ENCODE measurements around the gene NPAS1. TPM values are rescaled to one million over a fixed set of nuclear protein-coding genes. Genes with fewer than 3 reads are reported as not detected.

Gene NPAS1
- total RNA-seq, 1 experiment from 2014 or later: 4.6 TPM

- intact Hi-C loops (cut with micrococcal nuclease): no loop called here
- Histone ChIP-seq H3K4me1 (ENCODE audit: control insufficient read depth in 1 of 2, insufficient read depth in 2 of 2, low read length in 2 of 2) (peaks cover 7 to 11% of the 10 kb centered on the region in 2 experiments; a peak in 2 of 4 replicates), H3K79me2 (ENCODE audit: insufficient read depth, low read length) (peaks cover 8% of the 10 kb centered on the region; the same call in 1 of the 2 replicates), H3K4me2 (ENCODE audit: low read length) (no peak overlapping the region), H2AFZ (ENCODE audit: low read depth, low read length, poor library complexity, severe bottlenecking) (no peak overlapping the region), H3K9ac (ENCODE audit: low read length) (no peak overlapping the region), H4K20me1 (ENCODE audit: insufficient read depth) (no peaks in the 10 kb centered on the region), H3K36me3 (ENCODE audit: control insufficient read depth in 1 of 2, insufficient read depth in 2 of 2, low read length in 2 of 2) (peaks cover 0 to 9% of the 10 kb centered on the region in 2 experiments; a peak in 2 of 4 replicates), H3K27me3 (ENCODE audit: insufficient read depth, low read length) (no peaks in the 10 kb centered on the region), H3K27ac (ENCODE audit: low read depth, low read length) (no peak overlapping the region), H3K9me2 (ENCODE audit: insufficient read depth) (no peaks in the 10 kb centered on the region), H3K9me3 (ENCODE audit: control insufficient read depth in 1 of 2, insufficient read depth in 1 of 2, low read depth in 1 of 2, low read length in 2 of 2) (no peaks in the 10 kb centered on the region), H3K4me3 (replicated peaks in 1 of 2; ENCODE audit: low read depth in 1 of 2, low read length in 2 of 2) (no peak overlapping the region)
- ChIA-PET CTCF (no interaction called here), POLR2A (no interaction called here), RAD21 (ENCODE audit: low non-redundant PET in 1 of 2, low total read pairs in 2 of 2, uncharacterized antibody in 2 of 2, unreplicated experiment in 2 of 2) (interaction anchor here in 1 of 2 experiments (0.6 kb wide), 1 partner anchor 120 kb away, joined by 6 read pairs; no protein-coding TSS in a partner anchor)
- BruUV-seq (replicated peaks): no TSS peak
- DNase-seq (ENCODE audit: low read depth, low spot score): no peak
- ATAC-seq: no peak
- TF ChIP-seq SIN3A (IDR thresholded peaks at IDR 0.05; ENCODE audit: low read depth): no peak
- no peak for TF ChIP-seq CEBPB (IDR thresholded peaks at IDR 0.05; ENCODE audit: low read depth)
- no peak for TF ChIP-seq POLR2AphosphoS5 (IDR thresholded peaks at IDR 0.05; ENCODE audit: low read depth, low read length)
- TF ChIP-seq EZH2 (IDR thresholded peaks at IDR 0.05): no peak
- TF ChIP-seq ATF3 (IDR thresholded peaks at IDR 0.05): no peak
- no peak for TF ChIP-seq SP1 (IDR thresholded peaks at IDR 0.05; ENCODE audit: low read depth)
- no peak for TF ChIP-seq MAX (IDR thresholded peaks at IDR 0.05)
- no peak for TF ChIP-seq RAD21 (IDR thresholded peaks at IDR 0.05; ENCODE audit: low read depth)
- no peak for TF ChIP-seq ELF1 (IDR thresholded peaks at IDR 0.05; ENCODE audit: borderline replicate concordance, low read depth)
- no peak for TF ChIP-seq ZBTB33 (IDR thresholded peaks at IDR 0.05; ENCODE audit: extremely low read depth, insufficient replicate concordance, low read length)
- no peak for TF ChIP-seq YY1 (IDR thresholded peaks at IDR 0.05; ENCODE audit: extremely low read depth, insufficient replicate concordance, low read depth, low read length)
- TF ChIP-seq JUND (IDR thresholded peaks at IDR 0.05): no peak
- TF ChIP-seq POLR2A (IDR thresholded peaks at IDR 0.05; ENCODE audit: borderline replicate concordance, extremely low read depth, insufficient read depth, insufficient read length): no peak
- TF ChIP-seq FOSL1 (IDR thresholded peaks at IDR 0.05; ENCODE audit: low read depth): no peak
- no peak for TF ChIP-seq CTCF (IDR thresholded peaks at IDR 0.05 in 2 of 3, conservative IDR thresholded peaks at IDR 0.05 in 1 of 3; ENCODE audit: borderline replicate concordance in 1 of 3, insufficient read depth in 1 of 3, low read depth in 2 of 3, low read length in 2 of 3)
- TF ChIP-seq REST (IDR thresholded peaks at IDR 0.05; ENCODE audit: low read depth): no peak
- no peak for TF ChIP-seq ZNF274 (IDR thresholded peaks at IDR 0.05; ENCODE audit: low read depth, low read length)
- no peak for TF ChIP-seq SRF (IDR thresholded peaks at IDR 0.05; ENCODE audit: low read depth)
These were observed 30.9 kb upstream of the NPAS1 start for GRCh38 chr19:46988614-46989230.
